Testis (tissue), 3 donors: ENCODE results near the gene MAN2C1. TPM values are rescaled to one million over a fixed set of nuclear protein-coding genes. Genes with fewer than 3 reads are reported as not detected.

Experiments
- DNase-seq: peaks from one replicate; pipeline ENCODE4 v3.0.0-alpha.2; 2019
- H3K27ac ChIP-seq, 2 donors: fragments of 200-600 bp; sonication (generic); one replicate each; pipeline ENCODE4 v1.5.1; 2019
- H3K27me3 ChIP-seq: fragments of 200-600 bp; sonication (generic); one replicate; pipeline ENCODE4 v1.5.1; 2019
- H3K36me3 ChIP-seq: fragments of 200-600 bp; sonication (generic); one replicate; pipeline ENCODE4 v1.5.1; 2017; ENCODE audit warnings: low read depth; ENCODE audit errors: missing control alignments
- H3K4me1 ChIP-seq: fragments of 200-600 bp; sonication (generic); one replicate; pipeline ENCODE4 v1.5.1; 2019
- H3K4me3 ChIP-seq, 2 donors: fragments of 200-600 bp; sonication (generic); one replicate each; pipeline ENCODE4 v1.5.1; 2017 to 2019
- H3K9me3 ChIP-seq: fragments of 200-600 bp; sonication (generic); one replicate; pipeline ENCODE4 v1.5.1; 2017
- POLR2A ChIP-seq: fragments of 450-650 bp; IDR thresholded peaks from one replicate; pipeline ENCODE4 v1.6.1; 2017; ENCODE audit warnings: antibody characterized with exemption, mild to moderate bottlenecking, moderate library complexity
- whole genome bisulfite sequencing, 2 donors: methylation state at CpG; one replicate each; pipeline ENCODE4 v1.1.5; 2018; 5-methylcytosine and 5-hydroxymethylcytosine counted together
- intact Hi-C: fragments of 100-400 bp; cut with DNase I; formaldehyde crosslinking; loops from one replicate; pipeline ENCODE4 v1.15.1; 2023; ENCODE audit warnings: low total_unique reads
- polyA plus RNA-seq: library from polyadenylated mRNA; stranded (reverse); fragments of 350-450 nt; fragmentation: Illumina TruSeq; extraction: RNeasy Lipid Tissue Mini Kit (QIAGEN cat#74804); gene quantifications from one replicate; pipeline ENCODE4 v1.2.3, GENCODE V29; 2014; ENCODE audit warnings: low read depth, low replicate concordance; ENCODE audit not compliant: insufficient read depth
- total RNA-seq, 2 donors: library from RNA; depleted of rRNA; stranded (reverse); fragments of >200 nt; gene quantifications; one replicate each; pipeline ENCODE4 v1.2.3, GENCODE V29; 2016
- TF ChIP-seq, protein P1 (sequence below), 3 experiments: fragments of 450-650 bp in 2 of 3; fragments of 200-600 bp in 1 of 3; sonication (generic) in 1 of 3; IDR thresholded peaks; one replicate each; pipeline ENCODE4 v1.5.1; 2016 to 2019; ENCODE audit warnings: antibody characterized with exemption in 3 of 3, mild to moderate bottlenecking in 2 of 3, moderate library complexity in 1 of 3

Gene MAN2C1
- total and polyA plus RNA-seq, 3 donors from 2014 or later: 171 to 343 (median 256) TPM

GRCh38 chr15:75361989-75362641, 6.3 kb downstream of the MAN2C1 start:
- no peaks in the 10 kb centered on the region for H3K36me3 ChIP-seq
- no peak for DNase-seq
- H3K4me3 ChIP-seq: no peak overlapping the region
- H3K27me3 ChIP-seq: no peaks in the 10 kb centered on the region
- intact Hi-C loops: loop anchor here (10.0 kb wide), 1 partner anchor 263 kb away; the partner anchor contains the start of gene SNUPN
- no peak overlapping the region for H3K27ac ChIP-seq
- WGBS, 2 donors: 75 to 89% methylated on average over 6 to 13 of the region's 13 CpGs
- H3K4me1 ChIP-seq: no peaks in the 10 kb centered on the region
- TF ChIP-seq POLR2A: no peak
- TF ChIP-seq, protein P1, sequence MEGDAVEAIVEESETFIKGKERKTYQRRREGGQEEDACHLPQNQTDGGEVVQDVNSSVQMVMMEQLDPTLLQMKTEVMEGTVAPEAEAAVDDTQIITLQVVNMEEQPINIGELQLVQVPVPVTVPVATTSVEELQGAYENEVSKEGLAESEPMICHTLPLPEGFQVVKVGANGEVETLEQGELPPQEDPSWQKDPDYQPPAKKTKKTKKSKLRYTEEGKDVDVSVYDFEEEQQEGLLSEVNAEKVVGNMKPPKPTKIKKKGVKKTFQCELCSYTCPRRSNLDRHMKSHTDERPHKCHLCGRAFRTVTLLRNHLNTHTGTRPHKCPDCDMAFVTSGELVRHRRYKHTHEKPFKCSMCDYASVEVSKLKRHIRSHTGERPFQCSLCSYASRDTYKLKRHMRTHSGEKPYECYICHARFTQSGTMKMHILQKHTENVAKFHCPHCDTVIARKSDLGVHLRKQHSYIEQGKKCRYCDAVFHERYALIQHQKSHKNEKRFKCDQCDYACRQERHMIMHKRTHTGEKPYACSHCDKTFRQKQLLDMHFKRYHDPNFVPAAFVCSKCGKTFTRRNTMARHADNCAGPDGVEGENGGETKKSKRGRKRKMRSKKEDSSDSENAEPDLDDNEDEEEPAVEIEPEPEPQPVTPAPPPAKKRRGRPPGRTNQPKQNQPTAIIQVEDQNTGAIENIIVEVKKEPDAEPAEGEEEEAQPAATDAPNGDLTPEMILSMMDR (IDR thresholded peaks at IDR 0.05): no peak
- H3K9me3 ChIP-seq: no peaks in the 10 kb centered on the region

- H3K4me3 ChIP-seq: no peak overlapping the region
- no peaks in the 10 kb centered on the region for H3K4me1 ChIP-seq
- no peak overlapping the region for H3K27ac ChIP-seq
- intact Hi-C loops: loop anchor here (10.0 kb wide), 1 partner anchor 263 kb away; the partner anchor contains the start of gene SNUPN
- no peak for DNase-seq
- no peak for TF ChIP-seq POLR2A
- TF ChIP-seq, protein P1 (IDR thresholded peaks at IDR 0.05): no peak
- WGBS, 2 donors: 93 to 95% methylated on average over 8 to 10 of the region's 10 CpGs
- no peaks in the 10 kb centered on the region for H3K27me3 ChIP-seq
- no peaks in the 10 kb centered on the region for H3K36me3 ChIP-seq
- no peaks in the 10 kb centered on the region for H3K9me3 ChIP-seq
These were observed 6.9 kb downstream of the MAN2C1 start for GRCh38 chr15:75361361-75361988.

GRCh38 chr15:75360856-75361255, 7.6 kb downstream of the MAN2C1 start:
- no peak for DNase-seq
- intact Hi-C loops: loop anchor here (10.0 kb wide), 1 partner anchor 264 kb away; the partner anchor contains the start of gene SNUPN
- TF ChIP-seq POLR2A: no peak
- TF ChIP-seq, protein P1 (IDR thresholded peaks at IDR 0.05): no peak
- Histone ChIP-seq H3K27ac (no peak overlapping the region), H3K9me3 (no peaks in the 10 kb centered on the region), H3K27me3 (no peaks in the 10 kb centered on the region), H3K4me3 (no peak overlapping the region), H3K36me3 (no peaks in the 10 kb centered on the region), H3K4me1 (no peaks in the 10 kb centered on the region)
- 90% methylated on average over 7 of the region's 7 CpGs; no CpG with 5 or more reads in 1 of the 2 donors for WGBS, 2 donors

- H3K27me3 ChIP-seq: no peaks in the 10 kb centered on the region
- no peaks in the 10 kb centered on the region for H3K4me1 ChIP-seq
- intact Hi-C loops: loop anchor here (10.0 kb wide), 1 partner anchor 264 kb away; the partner anchor contains the start of gene SNUPN
- TF ChIP-seq, protein P1 (IDR thresholded peaks at IDR 0.05): no peak
- no peak for TF ChIP-seq POLR2A
- no peak for DNase-seq
- H3K9me3 ChIP-seq: no peaks in the 10 kb centered on the region
- no peak overlapping the region for H3K27ac ChIP-seq
- WGBS, 2 donors: 78 to 85% methylated on average over 1 of the region's 1 CpG
- no peaks in the 10 kb centered on the region for H3K36me3 ChIP-seq
- no peak overlapping the region for H3K4me3 ChIP-seq
These were observed 8.0 kb downstream of the MAN2C1 start for GRCh38 chr15:75360391-75360790.
